ENCODE data around the gene NEK5. TPM values are rescaled to one million over a fixed set of nuclear protein-coding genes. Genes with fewer than 3 reads are reported as not detected.
"Not testable (repeated sequence)": the region's sequence is repeated elsewhere in the genome, so short reads cannot be mapped to it uniquely, and the experiment has no call there.

The NEK5 gene
- total RNA-seq, 2 donors from 2014 or later = not detected

GRCh38 chr13:52084981-52085380 lies 43.9 kb downstream of the NEK5 start:
- DNase-seq; H3K9me3 ChIP-seq (ENCODE audit: control insufficient read depth, low read length, poor library complexity, severe bottlenecking); H3K4me1 Mint-ChIP-seq; H3K27ac Mint-ChIP-seq; H3K4me3 Mint-ChIP-seq; H3K36me3 Mint-ChIP-seq (ENCODE audit: low read depth); ATAC-seq: not testable (repeated sequence)
- peaks cover 17% of the 10 kb centered on the region for H3K27me3 Mint-ChIP-seq

GRCh38 chr13:52082601-52083000 lies 46.3 kb downstream of the NEK5 start:
- H3K27me3 Mint-ChIP-seq = peaks cover 6% of the 10 kb centered on the region
- H3K9me3 ChIP-seq (ENCODE audit: control insufficient read depth, low read length, poor library complexity, severe bottlenecking) = no peaks in the 10 kb centered on the region
- H3K4me1 Mint-ChIP-seq = no peaks in the 10 kb centered on the region
- ATAC-seq = no peak
- no peak overlapping the region for H3K27ac Mint-ChIP-seq
- no peaks in the 10 kb centered on the region for H3K36me3 Mint-ChIP-seq (ENCODE audit: low read depth)
- no peak for DNase-seq
- no peak overlapping the region for H3K4me3 Mint-ChIP-seq

- not testable (repeated sequence) for ATAC-seq; H3K4me1 Mint-ChIP-seq; H3K4me3 Mint-ChIP-seq; H3K27ac Mint-ChIP-seq; DNase-seq; H3K36me3 Mint-ChIP-seq (ENCODE audit: low read depth); H3K9me3 ChIP-seq (ENCODE audit: control insufficient read depth, low read length, poor library complexity, severe bottlenecking)
- H3K27me3 Mint-ChIP-seq = peaks cover 19% of the 10 kb centered on the region
These were observed 49.0 kb downstream of the NEK5 start for GRCh38 chr13:52079891-52080290.

DNA sequence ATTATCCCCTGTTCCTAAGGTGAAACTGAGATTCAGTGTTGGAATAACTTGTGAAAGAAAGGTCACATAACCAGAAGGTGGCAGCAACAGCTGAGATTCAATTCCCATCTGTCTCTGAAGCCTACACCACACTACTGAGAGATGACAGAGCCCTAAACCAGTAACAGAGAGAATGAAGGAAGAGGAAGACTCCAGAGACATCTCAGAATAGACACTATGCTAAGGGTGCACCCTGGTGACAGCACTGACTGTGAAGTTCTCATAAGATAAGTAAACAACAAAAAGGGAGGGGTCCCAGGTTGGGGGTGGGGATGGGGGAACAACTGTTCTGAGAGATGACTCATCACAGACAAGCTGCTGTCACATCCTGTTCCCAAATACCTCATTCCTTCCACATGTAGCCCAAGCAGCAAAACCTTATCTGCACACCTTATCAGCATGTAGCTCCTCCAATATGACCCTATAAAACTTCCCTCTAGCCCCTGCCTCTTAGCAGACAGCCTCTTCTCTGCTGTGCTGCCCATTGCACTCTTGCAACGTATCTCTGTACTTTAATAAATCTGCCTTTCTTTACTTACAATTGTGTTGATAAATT lies 57.8 kb downstream of the NEK5 start:
- Mint-ChIP-seq H3K27me3 (peaks cover 26% of the 10 kb centered on the region), H3K4me1 (no peaks in the 10 kb centered on the region), H3K4me3 (no peak overlapping the region), H3K27ac (no peak overlapping the region), H3K36me3 (ENCODE audit: low read depth) (no peaks in the 10 kb centered on the region)
- ATAC-seq (no peak), DNase-seq (no peak)
- peaks cover 3% of the 10 kb centered on the region for H3K9me3 ChIP-seq (ENCODE audit: control insufficient read depth, low read length, poor library complexity, severe bottlenecking)

GRCh38 chr13:52067237-52067636 lies 61.6 kb downstream of the NEK5 start:
- no peak for DNase-seq
- H3K4me3 Mint-ChIP-seq = no peak overlapping the region
- H3K36me3 Mint-ChIP-seq (ENCODE audit: low read depth) = no peaks in the 10 kb centered on the region
- H3K27me3 Mint-ChIP-seq = peaks cover 5% of the 10 kb centered on the region
- ATAC-seq = no peak
- no peaks in the 10 kb centered on the region for H3K4me1 Mint-ChIP-seq
- H3K27ac Mint-ChIP-seq = no peak overlapping the region
- H3K9me3 ChIP-seq (ENCODE audit: control insufficient read depth, low read length, poor library complexity, severe bottlenecking) = peaks cover 3% of the 10 kb centered on the region

DNA sequence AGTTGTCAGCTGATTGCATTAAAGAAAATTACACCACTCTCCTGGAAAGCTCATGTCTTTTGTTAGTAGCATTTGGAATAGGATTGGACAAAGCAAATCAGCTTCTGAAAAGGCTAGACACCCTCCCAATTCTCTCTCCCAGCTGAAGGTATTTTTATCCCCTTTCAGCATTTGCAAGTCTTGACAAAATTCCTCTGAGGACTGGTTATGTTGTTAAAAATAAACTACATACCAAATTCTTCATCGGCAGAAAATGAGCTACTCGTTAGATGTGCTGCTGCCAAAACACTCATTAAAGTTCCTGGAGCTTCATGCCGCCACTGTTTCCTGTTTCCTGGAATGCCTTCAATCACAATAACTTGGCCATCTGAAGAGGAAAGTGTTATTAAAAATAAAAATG lies 67.3 kb downstream of the NEK5 start:
- Mint-ChIP-seq H3K4me3 (no peak overlapping the region), H3K27ac (no peak overlapping the region), H3K4me1 (no peaks in the 10 kb centered on the region), H3K27me3 (no peaks in the 10 kb centered on the region), H3K36me3 (ENCODE audit: low read depth) (no peaks in the 10 kb centered on the region)
- no peak for ATAC-seq
- no peak for DNase-seq
- no peaks in the 10 kb centered on the region for H3K9me3 ChIP-seq (ENCODE audit: control insufficient read depth, low read length, poor library complexity, severe bottlenecking)

DNA sequence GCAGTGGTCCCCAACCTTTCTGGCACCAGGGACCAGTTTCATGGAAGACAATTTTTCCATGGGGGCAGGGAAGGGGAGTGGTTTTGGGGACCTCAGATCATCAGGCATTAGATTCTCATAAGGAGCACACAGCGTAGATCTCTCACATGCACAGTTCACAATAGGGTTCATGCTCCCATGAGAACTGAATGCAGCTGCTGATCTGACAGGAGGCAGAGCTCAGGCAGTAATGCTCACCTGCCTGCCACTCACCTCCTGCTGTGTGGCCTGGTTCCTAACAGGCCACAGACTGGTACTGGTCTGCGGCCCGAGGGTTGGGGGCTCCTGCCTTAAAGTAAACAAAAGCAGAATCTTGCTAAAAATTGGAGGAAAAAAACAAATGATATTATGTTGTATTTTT lies 67.8 kb downstream of the NEK5 start:
- not testable (repeated sequence) for H3K4me1 Mint-ChIP-seq; H3K4me3 Mint-ChIP-seq; H3K27ac Mint-ChIP-seq; DNase-seq; H3K27me3 Mint-ChIP-seq; H3K9me3 ChIP-seq (ENCODE audit: control insufficient read depth, low read length, poor library complexity, severe bottlenecking); H3K36me3 Mint-ChIP-seq (ENCODE audit: low read depth); ATAC-seq

GRCh38 chr13:52053460-52053859 lies 75.4 kb downstream of the NEK5 start:
- Mint-ChIP-seq H3K4me1 (no peaks in the 10 kb centered on the region), H3K4me3 (no peak overlapping the region), H3K27ac (no peak overlapping the region), H3K36me3 (ENCODE audit: low read depth) (no peaks in the 10 kb centered on the region), H3K27me3 (no peaks in the 10 kb centered on the region)
- DNase-seq (no peak), ATAC-seq (no peak)
- no peaks in the 10 kb centered on the region for H3K9me3 ChIP-seq (ENCODE audit: control insufficient read depth, low read length, poor library complexity, severe bottlenecking)

GRCh38 chr13:52051400-52051799 lies 77.5 kb downstream of the NEK5 start:
- Mint-ChIP-seq H3K36me3 (ENCODE audit: low read depth) (no peaks in the 10 kb centered on the region), H3K27ac (no peak overlapping the region), H3K4me3 (no peak overlapping the region), H3K27me3 (no peaks in the 10 kb centered on the region), H3K4me1 (no peaks in the 10 kb centered on the region)
- no peaks in the 10 kb centered on the region for H3K9me3 ChIP-seq (ENCODE audit: control insufficient read depth, low read length, poor library complexity, severe bottlenecking)
- DNase-seq = no peak
- ATAC-seq = no peak

GRCh38 chr13:52048516-52048915 lies 80.4 kb downstream of the NEK5 start:
- no peak overlapping the region for H3K27ac Mint-ChIP-seq
- ATAC-seq = no peak
- H3K9me3 ChIP-seq (ENCODE audit: control insufficient read depth, low read length, poor library complexity, severe bottlenecking) = no peaks in the 10 kb centered on the region
- H3K4me1 Mint-ChIP-seq = no peaks in the 10 kb centered on the region
- H3K36me3 Mint-ChIP-seq (ENCODE audit: low read depth) = no peaks in the 10 kb centered on the region
- H3K27me3 Mint-ChIP-seq = no peaks in the 10 kb centered on the region
- no peak for DNase-seq
- H3K4me3 Mint-ChIP-seq = no peak overlapping the region

- DNase-seq (no peak), ATAC-seq (no peak)
- H3K36me3 Mint-ChIP-seq (ENCODE audit: low read depth) = no peaks in the 10 kb centered on the region
- no peak overlapping the region for H3K27ac Mint-ChIP-seq
- H3K4me1 Mint-ChIP-seq = no peaks in the 10 kb centered on the region
- H3K9me3 ChIP-seq (ENCODE audit: control insufficient read depth, low read length, poor library complexity, severe bottlenecking) = no peaks in the 10 kb centered on the region
- no peaks in the 10 kb centered on the region for H3K27me3 Mint-ChIP-seq
- H3K4me3 Mint-ChIP-seq = no peak overlapping the region
These were observed 81.4 kb downstream of the NEK5 start for GRCh38 chr13:52047463-52047862.

DNA sequence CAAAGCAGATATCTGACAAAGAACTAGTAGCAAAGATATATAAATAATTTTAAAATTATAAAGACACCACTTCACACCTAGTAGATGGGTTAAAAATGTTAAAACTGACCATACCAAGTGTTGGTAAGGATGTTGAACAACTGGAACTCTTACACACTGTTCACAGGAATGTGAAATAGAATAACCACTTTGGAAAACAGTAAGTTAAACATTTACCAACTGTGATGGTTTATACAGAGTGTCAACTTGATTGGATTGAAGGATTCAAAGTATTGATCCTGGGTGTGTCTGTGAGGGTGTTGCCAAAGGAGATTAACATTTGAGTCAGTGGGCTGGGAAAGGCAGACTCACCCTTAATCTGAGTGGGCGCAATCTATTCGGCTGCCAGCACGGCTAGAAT lies 85.2 kb downstream of the NEK5 start:
- H3K4me3 Mint-ChIP-seq = no peak overlapping the region
- H3K9me3 ChIP-seq (ENCODE audit: control insufficient read depth, low read length, poor library complexity, severe bottlenecking) = no peaks in the 10 kb centered on the region
- no peak for ATAC-seq

GRCh38 chr13:52036037-52036436 lies 92.8 kb downstream of the NEK5 start:
- ATAC-seq = no peak
- peaks cover 2% of the 10 kb centered on the region for H3K36me3 Mint-ChIP-seq (ENCODE audit: low read depth)
- no peak overlapping the region for H3K4me3 Mint-ChIP-seq
- no peak for DNase-seq
- no peaks in the 10 kb centered on the region for H3K9me3 ChIP-seq (ENCODE audit: control insufficient read depth, low read length, poor library complexity, severe bottlenecking)
- no peaks in the 10 kb centered on the region for H3K27me3 Mint-ChIP-seq
- H3K27ac Mint-ChIP-seq = no peak overlapping the region
- no peaks in the 10 kb centered on the region for H3K4me1 Mint-ChIP-seq

More for the DNA sequence above, 85.2 kb downstream of the NEK5 start:
- no peaks in the 10 kb centered on the region for H3K27me3 Mint-ChIP-seq
- H3K27ac Mint-ChIP-seq = no peak overlapping the region
- no peaks in the 10 kb centered on the region for H3K4me1 Mint-ChIP-seq
- H3K36me3 Mint-ChIP-seq (ENCODE audit: low read depth) = peaks cover 2% of the 10 kb centered on the region
- DNase-seq = no peak

DNA sequence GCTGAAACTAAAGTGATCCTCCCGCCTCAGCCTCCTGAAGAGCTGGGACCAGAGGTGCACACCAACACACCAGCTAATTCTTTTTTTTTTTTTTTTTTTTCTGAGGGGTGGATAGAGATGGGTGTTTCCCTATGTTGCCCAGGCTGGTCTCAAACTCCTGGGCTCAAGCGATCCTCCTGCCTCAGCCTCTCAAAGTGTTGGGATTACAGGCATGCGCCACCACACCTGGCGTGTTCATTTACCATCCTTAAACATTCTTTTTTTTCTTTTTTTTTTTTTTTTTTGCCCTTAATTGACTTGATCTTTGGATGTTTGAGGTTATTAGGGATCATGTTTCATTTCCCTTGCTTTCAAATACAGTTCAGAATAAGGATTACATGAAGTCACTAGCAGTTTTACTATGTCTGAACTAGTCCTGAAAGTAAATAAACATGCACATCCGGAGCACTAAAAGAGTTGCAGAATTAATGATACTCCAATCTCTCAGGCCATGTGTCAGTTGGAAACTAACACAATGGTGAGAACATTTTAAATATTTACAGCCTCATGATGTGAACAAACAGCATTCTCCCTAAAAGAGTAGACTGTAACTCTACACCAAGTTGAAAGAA lies 94.2 kb downstream of the NEK5 start:
- no peak for DNase-seq

More for the DNA sequence above, 94.2 kb downstream of the NEK5 start:
- ATAC-seq = no peak
- Mint-ChIP-seq H3K4me1 (peaks cover 3% of the 10 kb centered on the region), H3K27me3 (no peaks in the 10 kb centered on the region), H3K27ac (no peak overlapping the region), H3K36me3 (ENCODE audit: low read depth) (peaks cover 4% of the 10 kb centered on the region), H3K4me3 (no peak overlapping the region)
- H3K9me3 ChIP-seq (ENCODE audit: control insufficient read depth, low read length, poor library complexity, severe bottlenecking) = no peaks in the 10 kb centered on the region
